Subcutaneous adipose tissue (tissue), 4 donors: ENCODE measurements around the gene VTI1A. TPM values are rescaled to one million over a fixed set of nuclear protein-coding genes. Genes with fewer than 3 reads are reported as not detected.

Experiments used
- CTCF ChIP-seq: fragments of 450-650 bp; IDR thresholded peaks from one replicate; pipeline ENCODE4 v1.5.1; 2016; ENCODE audit warnings: low read depth, mild to moderate bottlenecking, control low read depth, antibody characterized with exemption, moderate library complexity
- total RNA-seq, 4 donors: library from RNA; depleted of rRNA; stranded (reverse); fragments of >200 nt; gene quantifications; one replicate each; pipeline ENCODE4 v1.1.0, GENCODE V29; 2016

Gene VTI1A
- total RNA-seq, 4 donors from 2014 or later: 48.4 to 70.3 (median 61.9) TPM

- TF ChIP-seq CTCF: no peak
These were observed 322.1 kb downstream of the VTI1A start for GRCh38 chr10:112769081-112769480.

GRCh38 chr10:112769611-112770370, 322.8 kb downstream of the VTI1A start:
- no peak for TF ChIP-seq CTCF

- TF ChIP-seq CTCF: no peak
These were observed 324.7 kb downstream of the VTI1A start for GRCh38 chr10:112771733-112772132.

- TF ChIP-seq CTCF: no peak
These were observed 326.8 kb downstream of the VTI1A start for GRCh38 chr10:112773783-112774182.

GRCh38 chr10:112774210-112774609, 327.2 kb downstream of the VTI1A start:
- TF ChIP-seq CTCF: no peak

GRCh38 chr10:112774798-112775197, 327.8 kb downstream of the VTI1A start:
- TF ChIP-seq CTCF: no peak

- no peak for TF ChIP-seq CTCF
These were observed 328.4 kb downstream of the VTI1A start for GRCh38 chr10:112775381-112775780.
